SK-N-MC (cell line): ENCODE data around the gene NKAIN2.

Experiments used
- DNase-seq: peaks from one replicate; pipeline ENCODE4 v3.0.0-alpha.2; 2011; ENCODE audit warnings: low read depth, low spot score
- H3K27ac ChIP-seq: fragments of 200-600 bp; sonication (generic); 2 replicates; pipeline ENCODE4 v1.5.1; 2016; ENCODE audit warnings: mixed run types
- H3K36me3 ChIP-seq: fragments of 200-600 bp; sonication (generic); 2 replicates; pipeline ENCODE4 v1.6.1; 2017; ENCODE audit warnings: antibody characterized with exemption, low read length, mixed read lengths; ENCODE audit not compliant: insufficient read depth
- H3K4me3 ChIP-seq: fragments of 200-600 bp; sonication (generic); 2 replicates; pipeline ENCODE4 v1.5.1; 2016
- H3K9ac ChIP-seq: fragments of 200-600 bp; sonication (generic); 2 replicates; pipeline ENCODE4 v1.8.0; 2017; ENCODE audit warnings: mixed run types, mixed read lengths; ENCODE audit not compliant: insufficient read length
- H3K9me3 ChIP-seq: fragments of 200-600 bp; sonication (generic); 2 replicates; pipeline ENCODE4 v1.6.1; 2017; ENCODE audit warnings: low read depth, mild to moderate bottlenecking, antibody characterized with exemption, low read length, moderate library complexity, mixed read lengths
- EZH2 ChIP-seq: fragments of 200-600 bp; sonication (generic); IDR thresholded peaks from one replicate; pipeline ENCODE4 v1.6.1; 2017; ENCODE audit warnings: antibody characterized with exemption
- FOXP2 ChIP-seq: optimal IDR thresholded peaks from 2 replicates; pipeline ENCODE3; 2011; ENCODE audit warnings: mild to moderate bottlenecking, moderate library complexity; ENCODE audit not compliant: insufficient read depth; ENCODE audit errors: extremely low read length, control extremely low read depth
- POLR2AphosphoS5 ChIP-seq: IDR thresholded peaks from 2 replicates; pipeline ENCODE4 v1.6.1; 2012; ENCODE audit warnings: mild to moderate bottlenecking, low read depth, low read length, borderline replicate concordance

Gene NKAIN2

GRCh38 chr6:124512431-124512830, 708.8 kb downstream of the NKAIN2 start:
- TF ChIP-seq EZH2 (no peak), FOXP2 (no peak), POLR2AphosphoS5 (no peak)
- Histone ChIP-seq H3K27ac (no peak overlapping the region), H3K36me3 (no peaks in the 10 kb centered on the region), H3K9ac (no peak overlapping the region), H3K9me3 (no peaks in the 10 kb centered on the region), H3K4me3 (no peak overlapping the region)
- no peak for DNase-seq

- Histone ChIP-seq H3K9ac (no peak overlapping the region), H3K27ac (no peak overlapping the region), H3K4me3 (no peak overlapping the region), H3K9me3 (no peaks in the 10 kb centered on the region), H3K36me3 (no peaks in the 10 kb centered on the region)
- DNase-seq: no peak
- TF ChIP-seq POLR2AphosphoS5 (no peak), EZH2 (no peak), FOXP2 (no peak)
Measured at GRCh38 chr6:124517339-124517738, 713.7 kb downstream of the NKAIN2 start.

GRCh38 chr6:124520514-124520913, 716.8 kb downstream of the NKAIN2 start:
- Histone ChIP-seq H3K27ac (no peak overlapping the region), H3K4me3 (no peak overlapping the region), H3K9me3 (no peaks in the 10 kb centered on the region), H3K9ac (no peak overlapping the region), H3K36me3 (no peaks in the 10 kb centered on the region)
- DNase-seq: no peak
- TF ChIP-seq EZH2: no peak
- TF ChIP-seq FOXP2: no peak

- Histone ChIP-seq H3K9me3 (no peaks in the 10 kb centered on the region), H3K27ac (no peak overlapping the region), H3K9ac (no peak overlapping the region), H3K36me3 (no peaks in the 10 kb centered on the region), H3K4me3 (no peak overlapping the region)
- no peak for DNase-seq
- TF ChIP-seq EZH2 (no peak), FOXP2 (no peak)
Measured at GRCh38 chr6:124522335-124522734, 718.7 kb downstream of the NKAIN2 start.

GRCh38 chr6:124524491-124525200, 721.0 kb downstream of the NKAIN2 start:
- no peak for DNase-seq
- Histone ChIP-seq H3K27ac (no peak overlapping the region), H3K4me3 (no peak overlapping the region), H3K9ac (no peak overlapping the region), H3K9me3 (no peaks in the 10 kb centered on the region), H3K36me3 (no peaks in the 10 kb centered on the region)
- TF ChIP-seq FOXP2 (no peak), EZH2 (no peak), POLR2AphosphoS5 (no peak)

GRCh38 chr6:124530926-124531325, 727.3 kb downstream of the NKAIN2 start:
- Histone ChIP-seq H3K9me3 (no peaks in the 10 kb centered on the region), H3K9ac (no peak overlapping the region), H3K4me3 (no peak overlapping the region), H3K27ac (no peak overlapping the region), H3K36me3 (no peaks in the 10 kb centered on the region)
- DNase-seq: no peak
- TF ChIP-seq FOXP2: no peak
- TF ChIP-seq EZH2: no peak
- TF ChIP-seq POLR2AphosphoS5: no peak

GRCh38 chr6:124535299-124535698, 731.6 kb downstream of the NKAIN2 start:
- no peak overlapping the region for H3K4me3 ChIP-seq
- H3K27ac ChIP-seq: no peak overlapping the region
- H3K9me3 ChIP-seq: no peaks in the 10 kb centered on the region
- no peaks in the 10 kb centered on the region for H3K36me3 ChIP-seq
- no peak for DNase-seq
- no peak overlapping the region for H3K9ac ChIP-seq
- no peak for TF ChIP-seq POLR2AphosphoS5
- TF ChIP-seq EZH2: no peak
- TF ChIP-seq FOXP2: no peak

GRCh38 chr6:124535746-124536145, 732.1 kb downstream of the NKAIN2 start:
- Histone ChIP-seq H3K9me3 (no peaks in the 10 kb centered on the region), H3K9ac (no peak overlapping the region), H3K36me3 (no peaks in the 10 kb centered on the region), H3K4me3 (no peak overlapping the region), H3K27ac (no peak overlapping the region)
- TF ChIP-seq POLR2AphosphoS5 (no peak), FOXP2 (no peak), EZH2 (no peak)
- no peak for DNase-seq

- H3K9me3 ChIP-seq: no peaks in the 10 kb centered on the region
- TF ChIP-seq EZH2 (no peak), FOXP2 (no peak), POLR2AphosphoS5 (no peak)
- DNase-seq: no peak
Measured at GRCh38 chr6:124536157-124536841, 732.6 kb downstream of the NKAIN2 start.

More at GRCh38 chr6:124536157-124536841, 732.6 kb downstream of the NKAIN2 start:
- no peak overlapping the region for H3K27ac ChIP-seq
- no peaks in the 10 kb centered on the region for H3K36me3 ChIP-seq
- no peak overlapping the region for H3K4me3 ChIP-seq
- H3K9ac ChIP-seq: no peak overlapping the region
